ENCODE measurements around the gene SDC3.

DNA sequence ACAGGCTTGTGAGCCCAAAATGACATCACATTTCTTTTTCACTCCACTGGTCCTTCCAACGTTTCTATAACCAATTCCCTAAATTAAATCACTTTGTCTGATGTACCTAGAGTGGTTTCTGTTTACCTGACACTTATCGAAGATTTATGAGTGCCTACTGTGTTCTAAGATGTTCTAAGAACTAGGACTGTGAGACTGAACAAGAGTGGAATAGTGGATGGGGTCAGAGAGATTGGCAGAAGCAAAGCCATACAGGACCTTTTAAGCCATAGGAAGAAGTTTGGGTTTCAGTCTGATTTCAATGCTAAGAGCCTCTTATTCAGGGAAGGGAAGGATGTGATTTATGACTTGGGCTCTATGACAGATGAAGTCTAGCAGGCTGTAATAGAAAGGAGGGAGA, 78.7 kb downstream of the SDC3 start:
- TF ChIP-seq, protein P1, sequence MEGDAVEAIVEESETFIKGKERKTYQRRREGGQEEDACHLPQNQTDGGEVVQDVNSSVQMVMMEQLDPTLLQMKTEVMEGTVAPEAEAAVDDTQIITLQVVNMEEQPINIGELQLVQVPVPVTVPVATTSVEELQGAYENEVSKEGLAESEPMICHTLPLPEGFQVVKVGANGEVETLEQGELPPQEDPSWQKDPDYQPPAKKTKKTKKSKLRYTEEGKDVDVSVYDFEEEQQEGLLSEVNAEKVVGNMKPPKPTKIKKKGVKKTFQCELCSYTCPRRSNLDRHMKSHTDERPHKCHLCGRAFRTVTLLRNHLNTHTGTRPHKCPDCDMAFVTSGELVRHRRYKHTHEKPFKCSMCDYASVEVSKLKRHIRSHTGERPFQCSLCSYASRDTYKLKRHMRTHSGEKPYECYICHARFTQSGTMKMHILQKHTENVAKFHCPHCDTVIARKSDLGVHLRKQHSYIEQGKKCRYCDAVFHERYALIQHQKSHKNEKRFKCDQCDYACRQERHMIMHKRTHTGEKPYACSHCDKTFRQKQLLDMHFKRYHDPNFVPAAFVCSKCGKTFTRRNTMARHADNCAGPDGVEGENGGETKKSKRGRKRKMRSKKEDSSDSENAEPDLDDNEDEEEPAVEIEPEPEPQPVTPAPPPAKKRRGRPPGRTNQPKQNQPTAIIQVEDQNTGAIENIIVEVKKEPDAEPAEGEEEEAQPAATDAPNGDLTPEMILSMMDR (IDR thresholded peaks at IDR 0.05): no peak
- TF ChIP-seq POLR2A (IDR thresholded peaks at IDR 0.05; ENCODE audit: low read depth) (no peak), POLR2AphosphoS5 (IDR thresholded peaks at IDR 0.05) (no peak)

Data from esophagus muscularis mucosa (tissue), 3 donors.